NCI-H82 treated with DMSO at 0.1 percent for 48 hours (cell line): Measurements from ENCODE around the gene PIM3.

Experiments used
- DNase-seq: peaks from one replicate; lab custom pipeline; 2025; ENCODE audit not compliant: unreplicated experiment; lab: John Stamatoyannopoulos, UW

PIM3 gene

GRCh38 chr22:49954991-49955580, 5.5 kb upstream of the PIM3 start:
- no peak for DNase-seq

- DNase-seq: no peak
Observed at GRCh38 chr22:49955581-49956417, 4.8 kb upstream of the PIM3 start.

GRCh38 chr22:49956418-49956770, 4.2 kb upstream of the PIM3 start:
- no peak for DNase-seq

- DNase-seq: no peak
Observed at GRCh38 chr22:49956914-49957825, 3.4 kb upstream of the PIM3 start.

- DNase-seq: no peak
Observed at GRCh38 chr22:49957826-49958365, 2.7 kb upstream of the PIM3 start.

- DNase-seq: no peak
Observed at GRCh38 chr22:49958366-49958921, 2.1 kb upstream of the PIM3 start.

GRCh38 chr22:49958931-49959781, 1.4 kb upstream of the PIM3 start:
- DNase-seq: no peak

- DNase-seq: no peak
Observed at GRCh38 chr22:49959782-49960158, 802 bp upstream of the PIM3 start.

- no peak for DNase-seq
Observed at GRCh38 chr22:49961005-49961600, 531 bp downstream of the PIM3 start.

GRCh38 chr22:49961601-49962011, 1.0 kb downstream of the PIM3 start:
- DNase-seq: no peak

GRCh38 chr22:49962012-49962750, 1.6 kb downstream of the PIM3 start:
- peak; percentile 39 for DNase-seq

GRCh38 chr22:49962751-49963646, 2.4 kb downstream of the PIM3 start:
- DNase-seq: no peak

GRCh38 chr22:49963647-49964026, 3.1 kb downstream of the PIM3 start:
- no peak for DNase-seq

GRCh38 chr22:49964136-49965090, 3.8 kb downstream of the PIM3 start:
- DNase-seq: no peak

GRCh38 chr22:49965091-49966040, 4.8 kb downstream of the PIM3 start:
- no peak for DNase-seq
